ENCODE results near the gene MAL.

DNA sequence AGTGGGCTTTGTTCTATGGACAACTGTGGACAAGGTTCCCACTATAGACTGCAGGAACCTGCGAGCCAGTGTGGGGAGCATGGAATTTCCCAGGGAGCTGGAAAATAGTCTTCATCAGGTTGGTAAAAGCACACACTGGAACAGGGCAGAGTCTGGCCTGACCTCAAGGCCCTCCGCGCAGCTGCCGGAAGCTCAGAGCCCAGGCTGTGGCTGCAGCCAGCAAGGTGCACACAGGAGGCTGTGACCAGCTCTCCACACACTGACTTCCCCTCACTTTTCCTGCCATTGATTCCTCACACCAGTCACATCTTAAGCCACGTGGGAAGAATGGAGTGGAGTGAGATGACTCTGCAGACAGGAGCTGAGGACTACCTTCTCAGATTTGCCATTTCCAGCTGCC is 19.1 kb downstream of the MAL start:
- TF ChIP-seq, protein P1, sequence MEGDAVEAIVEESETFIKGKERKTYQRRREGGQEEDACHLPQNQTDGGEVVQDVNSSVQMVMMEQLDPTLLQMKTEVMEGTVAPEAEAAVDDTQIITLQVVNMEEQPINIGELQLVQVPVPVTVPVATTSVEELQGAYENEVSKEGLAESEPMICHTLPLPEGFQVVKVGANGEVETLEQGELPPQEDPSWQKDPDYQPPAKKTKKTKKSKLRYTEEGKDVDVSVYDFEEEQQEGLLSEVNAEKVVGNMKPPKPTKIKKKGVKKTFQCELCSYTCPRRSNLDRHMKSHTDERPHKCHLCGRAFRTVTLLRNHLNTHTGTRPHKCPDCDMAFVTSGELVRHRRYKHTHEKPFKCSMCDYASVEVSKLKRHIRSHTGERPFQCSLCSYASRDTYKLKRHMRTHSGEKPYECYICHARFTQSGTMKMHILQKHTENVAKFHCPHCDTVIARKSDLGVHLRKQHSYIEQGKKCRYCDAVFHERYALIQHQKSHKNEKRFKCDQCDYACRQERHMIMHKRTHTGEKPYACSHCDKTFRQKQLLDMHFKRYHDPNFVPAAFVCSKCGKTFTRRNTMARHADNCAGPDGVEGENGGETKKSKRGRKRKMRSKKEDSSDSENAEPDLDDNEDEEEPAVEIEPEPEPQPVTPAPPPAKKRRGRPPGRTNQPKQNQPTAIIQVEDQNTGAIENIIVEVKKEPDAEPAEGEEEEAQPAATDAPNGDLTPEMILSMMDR (conservative IDR thresholded peaks at IDR 0.05; ENCODE audit: low read depth, low read length) = no peak
- no peak for TF ChIP-seq EZH2 (IDR thresholded peaks at IDR 0.05; ENCODE audit: low read length, unreplicated experiment)
